Trophoblast cell (in vitro differentiated cells and primary cell): Measurements from ENCODE around the gene GCNT3.

Experiments
- DNase-seq, 2 donors: peaks; one replicate each; pipeline ENCODE4 v3.0.0-alpha.2; 2016
- H2AFZ ChIP-seq: 2 replicates; pipeline ENCODE4 v1.6.1; 2013; ENCODE audit warnings: low read length, moderate library complexity, mild to moderate bottlenecking; ENCODE audit not compliant: insufficient read depth, poor library complexity
- H2AK5ac ChIP-seq: 2 replicates; pipeline ENCODE4 v1.6.1; 2013; ENCODE audit warnings: mild to moderate bottlenecking, low read length
- H2BK120ac ChIP-seq: 2 replicates; pipeline ENCODE4 v1.6.1; 2013; ENCODE audit warnings: low read length, mild to moderate bottlenecking, moderate library complexity; ENCODE audit not compliant: insufficient read depth, poor library complexity
- H2BK12ac ChIP-seq: 2 replicates; pipeline ENCODE4 v1.6.1; 2013; ENCODE audit warnings: mild to moderate bottlenecking, low read length, moderate library complexity
- H2BK5ac ChIP-seq: 2 replicates; pipeline ENCODE4 v1.6.1; 2013; ENCODE audit warnings: low read length, low read depth, moderate library complexity, mild to moderate bottlenecking; ENCODE audit not compliant: poor library complexity
- H3K14ac ChIP-seq: 2 replicates; pipeline ENCODE4 v1.6.1; 2013; ENCODE audit warnings: mild to moderate bottlenecking, low read length
- H3K18ac ChIP-seq: 2 replicates; pipeline ENCODE4 v1.6.1; 2013; ENCODE audit warnings: mild to moderate bottlenecking, low read length
- H3K23ac ChIP-seq: 2 replicates; pipeline ENCODE4 v1.6.1; 2013; ENCODE audit warnings: low read length
- H3K27ac ChIP-seq: 2 replicates; pipeline ENCODE4 v1.5.1; 2013; ENCODE audit warnings: low read depth, mild to moderate bottlenecking, inconsistent platforms, low read length, moderate library complexity
- H3K27me3 ChIP-seq: 2 replicates; pipeline ENCODE4 v1.6.1; 2013; ENCODE audit warnings: inconsistent platforms, mild to moderate bottlenecking, low read length, moderate library complexity; ENCODE audit not compliant: insufficient read depth
- H3K36me3 ChIP-seq, 2 experiments: 1 replicate in 1 of 2; 2 replicates in 1 of 2; pipeline ENCODE4 v1.6.1; 2013; ENCODE audit warnings: low read length in 2 of 2, mild to moderate bottlenecking in 2 of 2, moderate library complexity in 1 of 2; ENCODE audit not compliant: insufficient read depth in 2 of 2, control insufficient read depth in 1 of 2
- H3K4ac ChIP-seq: 2 replicates; pipeline ENCODE4 v1.6.1; 2013; ENCODE audit warnings: low read depth, mild to moderate bottlenecking, low read length, moderate library complexity
- H3K4me1 ChIP-seq, 2 experiments: 1 replicate in 1 of 2; 2 replicates in 1 of 2; pipeline ENCODE4 v1.6.1; 2013; ENCODE audit warnings: low read length in 2 of 2, mild to moderate bottlenecking in 2 of 2, moderate library complexity in 1 of 2; ENCODE audit not compliant: insufficient read depth in 2 of 2, control insufficient read depth in 1 of 2
- H3K4me2 ChIP-seq: 2 replicates; pipeline ENCODE4 v1.6.1; 2013; ENCODE audit warnings: inconsistent platforms, mild to moderate bottlenecking, low read length, moderate library complexity
- H3K4me3 ChIP-seq: 2 replicates; pipeline ENCODE4 v1.5.1; 2013; ENCODE audit warnings: mild to moderate bottlenecking, low read depth, low read length, inconsistent platforms
- H3K79me1 ChIP-seq: one replicate; pipeline ENCODE4 v1.6.1; 2013; ENCODE audit warnings: low read length
- H3K79me2 ChIP-seq: 2 replicates; pipeline ENCODE4 v1.6.1; 2013; ENCODE audit warnings: low read length, mild to moderate bottlenecking; ENCODE audit not compliant: control insufficient read depth, insufficient read depth, poor library complexity
- H3K9ac ChIP-seq: 2 replicates; pipeline ENCODE4 v1.6.1; 2013; ENCODE audit warnings: mild to moderate bottlenecking, low read length
- H3K9me3 ChIP-seq: 2 replicates; pipeline ENCODE4 v1.6.1; 2013; ENCODE audit warnings: low read depth, mild to moderate bottlenecking, control low read depth, inconsistent platforms, low read length; ENCODE audit not compliant: insufficient read depth
- H4K12ac ChIP-seq: 2 replicates; pipeline ENCODE4 v1.6.1; 2013; ENCODE audit warnings: low read depth, mild to moderate bottlenecking, low read length, moderate library complexity
- H4K8ac ChIP-seq: 2 replicates; pipeline ENCODE4 v1.6.1; 2013; ENCODE audit warnings: low read depth, mild to moderate bottlenecking, low read length, moderate library complexity
- H4K91ac ChIP-seq: one replicate; pipeline ENCODE4 v1.6.1; 2013; ENCODE audit warnings: low read depth, mild to moderate bottlenecking, low read length, moderate library complexity
- WGBS: extraction: QIAGEN DNeasy Blood & Tissue Kit; methylation state at CpG from one replicate; pipeline ENCODE4 v1.1.7; 2013; ENCODE audit warnings: missing lambda C conversion rate; ENCODE audit not compliant: insufficient read length, insufficient coverage; ENCODE audit errors: extremely low coverage; 5-methylcytosine and 5-hydroxymethylcytosine counted together

The GCNT3 gene

GRCh38 chr15:59605994-59606393 is 5.6 kb upstream of the GCNT3 start:
- no peak overlapping the region for H3K18ac ChIP-seq

DNA sequence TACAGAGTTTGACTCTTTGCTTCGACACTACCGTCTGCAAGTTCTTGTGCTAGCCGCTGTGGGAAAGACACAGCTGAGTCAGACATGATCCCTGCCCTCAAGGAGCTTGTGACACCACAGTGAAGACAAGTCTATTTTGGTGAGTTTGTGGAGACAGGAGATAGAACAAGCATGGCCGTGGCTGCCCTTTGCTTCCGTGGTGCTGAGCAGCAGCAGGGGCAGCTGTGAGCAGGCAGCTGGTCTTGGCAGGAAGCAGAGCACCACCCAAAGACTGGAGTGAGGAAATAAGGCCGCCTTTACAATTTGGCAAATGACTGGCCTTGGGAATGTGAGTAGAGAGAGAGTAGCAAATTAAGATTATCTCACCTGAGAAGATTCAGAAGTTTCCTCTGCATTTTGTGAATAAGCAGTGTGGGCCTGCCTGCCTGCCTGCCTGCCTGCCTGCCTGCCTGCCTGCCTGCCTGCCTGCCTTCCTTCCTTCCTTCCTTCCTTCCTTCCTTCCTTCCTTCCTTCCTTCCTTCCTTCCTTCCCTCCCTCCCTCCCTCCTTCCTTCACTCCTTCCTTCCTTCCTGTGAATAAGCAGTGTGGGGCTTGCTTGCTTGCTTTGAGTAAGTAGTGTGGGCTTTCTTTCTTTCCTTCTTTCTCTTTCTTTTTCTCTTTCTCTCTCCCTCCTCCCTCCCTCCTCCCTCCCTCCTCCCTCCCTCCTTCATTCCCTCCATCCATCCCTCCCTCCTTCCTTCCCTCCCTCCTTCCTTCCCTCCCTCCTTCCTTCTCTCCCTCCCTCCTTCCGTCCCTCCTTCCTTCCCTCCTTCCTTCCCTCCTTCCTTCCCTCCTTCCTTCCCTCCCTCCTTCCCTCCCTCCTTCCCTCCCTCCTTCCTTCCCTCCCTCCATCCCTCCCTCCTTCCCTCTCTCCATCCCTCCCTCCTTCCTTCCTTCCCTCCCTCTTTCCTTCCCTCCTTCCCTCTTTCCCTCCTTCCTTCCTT is 1.6 kb upstream of the GCNT3 start:
- Histone ChIP-seq H2BK12ac (no peak overlapping the region), H4K12ac (no peak overlapping the region), H3K4me3 (no peak overlapping the region), H3K36me3 (no peaks in the 10 kb centered on the region), H3K27me3 (no peaks in the 10 kb centered on the region), H4K8ac (no peak overlapping the region), H2BK5ac (no peak overlapping the region), H3K79me1 (no peaks in the 10 kb centered on the region), H3K4me1 (no peaks in the 10 kb centered on the region), H3K9me3 (peaks cover 5% of the 10 kb centered on the region), H3K27ac (no peak overlapping the region), H3K79me2 (no peaks in the 10 kb centered on the region), H3K18ac (no peak overlapping the region), H3K4ac (no peak overlapping the region), H3K9ac (no peak overlapping the region), H3K23ac (no peak overlapping the region), H2AK5ac (no peak overlapping the region), H2BK120ac (no peak overlapping the region), H3K4me2 (no peak overlapping the region), H2AFZ (no peak overlapping the region), H3K14ac (no peak overlapping the region), H4K91ac (no peak overlapping the region)
- WGBS = no CpG with 5 or more reads among the region's 7 CpGs
- no peak for DNase-seq

More at GRCh38 chr15:59605994-59606393, 5.6 kb upstream of the GCNT3 start:
- no peaks in the 10 kb centered on the region for H3K79me1 ChIP-seq
- no peak overlapping the region for H4K8ac ChIP-seq
- no peak for DNase-seq
- H4K91ac ChIP-seq = no peak overlapping the region
- no peak overlapping the region for H2BK12ac ChIP-seq
- no peak overlapping the region for H2BK120ac ChIP-seq
- no peaks in the 10 kb centered on the region for H3K4me1 ChIP-seq
- H3K23ac ChIP-seq = no peak overlapping the region
- no CpG with 5 or more reads among the region's 5 CpGs for WGBS
- no peak overlapping the region for H4K12ac ChIP-seq
- H3K27ac ChIP-seq = no peak overlapping the region
- no peak overlapping the region for H3K4ac ChIP-seq
- no peak overlapping the region for H3K4me3 ChIP-seq
- H2AFZ ChIP-seq = no peak overlapping the region
- peaks cover 8% of the 10 kb centered on the region for H3K9me3 ChIP-seq
- H3K9ac ChIP-seq = no peak overlapping the region
- H3K36me3 ChIP-seq = no peaks in the 10 kb centered on the region
- H3K27me3 ChIP-seq = no peaks in the 10 kb centered on the region
- no peak overlapping the region for H3K14ac ChIP-seq
- H2AK5ac ChIP-seq = no peak overlapping the region
- no peak overlapping the region for H2BK5ac ChIP-seq
- no peak overlapping the region for H3K4me2 ChIP-seq
- H3K79me2 ChIP-seq = no peaks in the 10 kb centered on the region

GRCh38 chr15:59614153-59614552 is 2.6 kb downstream of the GCNT3 start:
- Histone ChIP-seq H3K36me3 (no peaks in the 10 kb centered on the region), H3K4ac (no peak overlapping the region), H3K4me2 (no peak overlapping the region), H3K9me3 (peaks cover 5% of the 10 kb centered on the region), H3K79me2 (no peaks in the 10 kb centered on the region), H3K18ac (no peak overlapping the region), H2BK5ac (no peak overlapping the region), H3K27me3 (no peaks in the 10 kb centered on the region), H2BK120ac (no peak overlapping the region), H2AFZ (no peak overlapping the region), H4K91ac (no peak overlapping the region), H4K8ac (no peak overlapping the region), H3K9ac (no peak overlapping the region), H3K4me3 (no peak overlapping the region), H3K14ac (no peak overlapping the region), H3K79me1 (no peaks in the 10 kb centered on the region), H3K27ac (no peak overlapping the region), H3K4me1 (no peaks in the 10 kb centered on the region), H4K12ac (no peak overlapping the region), H3K23ac (no peak overlapping the region), H2BK12ac (no peak overlapping the region), H2AK5ac (no peak overlapping the region)
- DNase-seq = no peak
- WGBS = no CpG with 5 or more reads among the region's 7 CpGs

DNA sequence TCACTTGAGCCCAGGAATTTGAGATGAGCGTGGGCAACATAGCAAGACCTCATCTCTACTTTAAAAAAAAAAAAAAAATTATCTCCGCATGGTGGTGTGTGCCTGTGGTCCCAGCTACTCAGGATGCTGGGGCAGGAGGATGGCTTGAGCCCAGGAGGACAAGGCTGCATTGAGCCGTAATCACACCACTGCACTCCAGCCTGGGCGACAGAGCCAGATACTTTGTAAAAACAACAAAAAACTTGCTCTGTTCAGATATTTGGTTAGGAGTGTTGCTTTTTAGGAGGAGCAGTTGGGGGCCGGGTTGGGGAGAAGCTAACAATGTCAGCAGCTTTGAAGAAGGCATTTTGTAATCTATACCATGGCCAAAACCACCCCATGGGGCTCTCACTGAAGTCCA is 4.1 kb downstream of the GCNT3 start:
- Histone ChIP-seq H2BK120ac (no peak overlapping the region), H2AK5ac (no peak overlapping the region), H3K9me3 (no peaks in the 10 kb centered on the region), H3K27ac (no peak overlapping the region), H3K23ac (no peak overlapping the region), H3K36me3 (no peaks in the 10 kb centered on the region), H2AFZ (no peak overlapping the region), H2BK5ac (no peak overlapping the region), H4K12ac (no peak overlapping the region), H3K18ac (no peak overlapping the region), H3K14ac (no peak overlapping the region), H2BK12ac (no peak overlapping the region), H3K79me2 (no peaks in the 10 kb centered on the region), H3K4me1 (no peaks in the 10 kb centered on the region), H4K91ac (no peak overlapping the region), H3K79me1 (no peaks in the 10 kb centered on the region), H3K9ac (no peak overlapping the region), H3K27me3 (no peaks in the 10 kb centered on the region), H3K4me2 (no peak overlapping the region), H4K8ac (no peak overlapping the region), H3K4me3 (no peak overlapping the region), H3K4ac (no peak overlapping the region)
- WGBS = no CpG with 5 or more reads among the region's 5 CpGs
- no peak for DNase-seq
